HepG2 (cell line): ENCODE data around the gene CDH11.

Experiments used
- BRCA1 ChIP-seq: sonication (generic); formaldehyde crosslinking; IDR thresholded peaks from 2 replicates; pipeline ENCODE4 v1.4.0; 2020; ENCODE audit warnings: missing genetic modification reagents
- CHD4 ChIP-seq: fragments of 200-600 bp; sonication (generic); IDR thresholded peaks from 2 replicates; pipeline ENCODE4 v1.7.0; 2017; ENCODE audit warnings: mild to moderate bottlenecking, low read length, borderline replicate concordance
- MEF2D ChIP-seq: sonication (generic); formaldehyde crosslinking; IDR thresholded peaks from 2 replicates; pipeline ENCODE4 v1.5.1; 2020; ENCODE audit warnings: mild to moderate bottlenecking, missing genetic modification reagents
- ZNF274 ChIP-seq: sonication (generic); formaldehyde crosslinking; IDR thresholded peaks from 2 replicates; pipeline ENCODE4 v1.5.1; 2020; ENCODE audit warnings: mild to moderate bottlenecking, missing genetic modification reagents
- TF ChIP-seq, protein P1 (sequence below): sonication (generic); formaldehyde crosslinking; IDR thresholded peaks from 2 replicates; pipeline ENCODE4 v1.5.0; 2020; ENCODE audit warnings: missing genetic modification reagents

DNA sequence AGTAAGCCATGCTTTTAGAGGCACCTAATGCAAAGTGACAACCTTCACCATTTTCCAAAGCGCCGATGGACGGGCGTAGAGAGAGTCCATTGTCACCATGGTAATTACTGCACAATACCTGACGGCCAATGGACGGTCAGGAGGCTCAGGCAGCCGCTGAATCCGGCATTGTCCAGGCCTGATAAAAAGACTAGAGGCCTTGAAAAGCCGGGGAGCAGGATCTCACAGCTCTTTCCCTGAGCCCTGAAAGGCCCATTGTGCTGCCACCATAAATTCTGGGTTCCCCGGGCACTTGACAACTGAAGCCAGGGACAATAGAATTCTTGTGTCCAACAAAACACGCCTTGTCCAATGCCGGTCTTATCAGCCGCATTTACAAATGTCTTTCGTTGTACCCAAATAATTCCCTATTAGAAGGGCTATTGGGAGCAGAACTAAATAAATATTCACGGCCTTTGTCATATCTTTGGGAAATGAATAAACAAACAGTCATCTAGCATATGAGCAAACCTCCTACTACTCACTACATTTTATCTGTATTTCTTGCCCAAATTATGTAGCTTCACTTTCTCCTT lies 62.4 kb downstream of the CDH11 start:
- TF ChIP-seq ZNF274 (no peak), BRCA1 (no peak), CHD4 (no peak), MEF2D (CRISPR knock-in tag) (no peak)
- TF ChIP-seq, protein P1, sequence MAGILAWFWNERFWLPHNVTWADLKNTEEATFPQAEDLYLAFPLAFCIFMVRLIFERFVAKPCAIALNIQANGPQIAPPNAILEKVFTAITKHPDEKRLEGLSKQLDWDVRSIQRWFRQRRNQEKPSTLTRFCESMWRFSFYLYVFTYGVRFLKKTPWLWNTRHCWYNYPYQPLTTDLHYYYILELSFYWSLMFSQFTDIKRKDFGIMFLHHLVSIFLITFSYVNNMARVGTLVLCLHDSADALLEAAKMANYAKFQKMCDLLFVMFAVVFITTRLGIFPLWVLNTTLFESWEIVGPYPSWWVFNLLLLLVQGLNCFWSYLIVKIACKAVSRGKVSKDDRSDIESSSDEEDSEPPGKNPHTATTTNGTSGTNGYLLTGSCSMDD, result no peak
